Hematopoietic multipotent progenitor cell treated with erythropoietin and hydrocortisone succinate and interleukin-3 and kit ligand, for 17 days (in vitro differentiated cells): Measurements from ENCODE around the gene SNU13.
A peak's percentile ranks its signal among the peaks of the same experiment; 100 is the strongest.
"Not testable (repeated sequence)": the region's sequence is repeated elsewhere in the genome, so short reads cannot be mapped to it uniquely, and the experiment has no call there.

Source experiments
- DNase-seq: peaks from one replicate; pipeline ENCODE4 v3.0.0-alpha.2; 2015; ENCODE audit warnings: low spot score

Gene SNU13

GRCh38 chr22:41681616-41682015 is 7.1 kb downstream of the SNU13 start:
- no peak for DNase-seq

- no peak for DNase-seq
Observed at GRCh38 chr22:41676134-41676533, 12.5 kb downstream of the SNU13 start.

DNA sequence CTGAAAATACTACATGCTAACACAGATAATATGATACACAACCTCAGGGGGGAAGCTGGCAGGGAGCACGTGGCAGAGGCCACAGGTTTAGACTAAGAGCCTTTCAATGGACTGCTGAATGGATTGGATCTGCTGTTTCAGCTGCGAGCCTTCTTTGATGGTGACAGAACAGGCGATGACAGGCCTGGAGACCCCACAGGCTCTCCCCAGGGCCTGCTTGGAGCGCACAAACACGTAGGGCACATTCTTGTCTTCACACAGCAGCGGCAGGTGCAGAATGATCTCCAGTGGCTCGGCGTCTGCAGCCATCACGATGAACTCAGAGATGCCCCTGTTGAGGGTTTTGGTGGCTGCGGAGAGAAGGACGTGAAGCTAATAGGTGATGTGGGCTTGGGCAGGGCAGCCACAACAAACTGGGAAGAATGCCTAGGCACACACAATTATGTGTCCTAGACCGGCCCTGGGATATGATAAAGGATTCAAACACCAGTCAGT is 13.8 kb downstream of the SNU13 start:
- DNase-seq: no peak

- DNase-seq: no peak
Observed at GRCh38 chr22:41672780-41673509, 15.7 kb downstream of the SNU13 start.

DNA sequence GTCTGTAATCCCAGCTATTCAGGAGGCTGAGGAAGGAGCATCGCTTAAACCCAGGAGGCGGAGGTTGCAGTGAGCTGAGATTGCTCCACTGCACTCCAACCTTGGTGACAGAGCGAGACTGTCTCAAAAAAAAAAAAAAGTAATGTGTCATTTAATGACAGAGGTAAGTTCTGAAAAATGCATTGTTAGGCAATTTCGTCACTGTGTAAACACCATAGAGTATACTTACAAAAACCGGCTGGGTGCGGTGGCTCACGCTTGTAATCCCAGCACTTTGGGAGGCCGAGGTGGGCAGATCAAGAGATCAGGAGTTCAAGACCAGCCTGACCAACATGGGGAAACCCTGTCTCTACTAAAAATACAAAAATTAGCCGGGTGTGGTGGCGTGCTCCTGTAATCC is 16.6 kb downstream of the SNU13 start:
- DNase-seq: not testable (repeated sequence)

GRCh38 chr22:41668971-41669911 is 19.4 kb downstream of the SNU13 start:
- no peak for DNase-seq

DNA sequence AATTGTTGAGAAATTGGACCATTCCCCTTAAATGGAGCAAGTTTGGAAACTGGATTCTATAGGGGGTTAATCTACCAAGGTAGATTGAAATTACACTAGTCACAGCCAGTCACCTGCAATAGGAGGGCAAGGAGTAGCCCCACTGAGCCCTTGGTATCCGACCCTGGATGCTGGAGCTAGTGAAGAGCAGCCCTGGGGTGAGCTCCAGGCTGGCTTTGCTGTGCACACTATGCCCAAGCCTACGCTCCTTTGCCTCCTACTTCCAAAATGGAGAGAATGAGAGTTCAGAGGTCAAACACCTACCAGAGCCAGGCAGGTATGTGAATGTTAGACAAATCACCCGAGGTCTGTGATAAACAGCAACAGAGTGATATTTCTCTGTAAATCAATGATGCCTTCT is 23.7 kb downstream of the SNU13 start:
- DNase-seq: no peak

DNA sequence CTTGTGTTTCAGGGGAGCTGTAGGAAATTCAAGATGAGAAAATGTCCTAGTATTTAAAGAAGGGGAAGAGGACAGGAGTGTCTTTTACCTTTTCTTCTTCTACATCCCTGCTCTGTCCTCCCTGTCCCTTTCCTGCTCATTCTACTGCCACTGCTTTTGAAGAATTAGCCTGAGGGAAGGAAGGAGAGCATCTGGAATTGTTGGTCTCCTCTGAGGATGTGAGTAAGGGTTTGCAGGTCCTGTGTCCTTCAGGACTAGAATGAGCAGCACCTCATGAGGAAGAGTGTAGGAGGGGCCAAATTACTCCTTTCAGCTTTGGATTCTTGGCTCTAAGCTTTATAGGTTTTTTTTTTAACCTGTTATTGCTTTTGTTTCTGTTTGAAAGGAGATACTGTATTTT is 24.2 kb downstream of the SNU13 start:
- DNase-seq: no peak

DNA sequence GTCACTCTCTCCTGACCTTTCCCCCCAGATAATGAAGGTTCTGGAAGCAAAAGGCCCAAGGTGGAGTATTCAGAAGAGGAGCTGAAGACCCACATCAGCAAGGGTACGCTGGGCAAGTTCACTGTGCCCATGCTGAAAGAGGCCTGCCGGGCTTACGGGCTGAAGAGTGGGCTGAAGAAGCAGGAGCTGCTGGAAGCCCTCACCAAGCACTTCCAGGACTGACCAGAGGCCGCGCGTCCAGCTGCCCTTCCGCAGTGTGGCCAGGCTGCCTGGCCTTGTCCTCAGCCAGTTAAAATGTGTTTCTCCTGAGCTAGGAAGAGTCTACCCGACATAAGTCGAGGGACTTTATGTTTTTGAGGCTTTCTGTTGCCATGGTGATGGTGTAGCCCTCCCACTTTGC is 25.1 kb downstream of the SNU13 start:
- not testable (repeated sequence) for DNase-seq

GRCh38 chr22:41661713-41662112 is 27.0 kb downstream of the SNU13 start:
- DNase-seq: no peak

DNA sequence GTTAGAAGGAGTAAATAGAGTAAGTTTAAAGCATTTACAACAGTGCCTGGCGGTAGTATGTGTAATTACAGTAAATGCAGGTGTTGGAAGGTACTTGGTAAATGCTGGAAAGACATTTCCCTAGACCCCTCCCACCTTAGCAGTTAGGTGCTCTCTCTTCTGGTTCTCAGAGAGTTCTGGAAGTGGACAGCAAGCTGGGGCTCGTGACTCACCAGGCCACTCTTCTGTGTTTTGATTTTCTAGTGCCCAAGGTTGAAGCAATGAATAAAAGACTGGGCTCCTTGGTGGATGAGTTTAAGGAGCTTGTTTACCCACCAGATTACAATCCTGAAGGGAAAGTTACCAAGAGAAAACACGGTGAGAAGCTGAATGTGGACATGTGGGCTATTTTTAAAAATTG is 27.6 kb downstream of the SNU13 start:
- no peak for DNase-seq

GRCh38 chr22:41660416-41660815 is 28.3 kb downstream of the SNU13 start:
- DNase-seq: peak; percentile 39

- DNase-seq: no peak
Observed at GRCh38 chr22:41659941-41660340, 28.7 kb downstream of the SNU13 start.

DNA sequence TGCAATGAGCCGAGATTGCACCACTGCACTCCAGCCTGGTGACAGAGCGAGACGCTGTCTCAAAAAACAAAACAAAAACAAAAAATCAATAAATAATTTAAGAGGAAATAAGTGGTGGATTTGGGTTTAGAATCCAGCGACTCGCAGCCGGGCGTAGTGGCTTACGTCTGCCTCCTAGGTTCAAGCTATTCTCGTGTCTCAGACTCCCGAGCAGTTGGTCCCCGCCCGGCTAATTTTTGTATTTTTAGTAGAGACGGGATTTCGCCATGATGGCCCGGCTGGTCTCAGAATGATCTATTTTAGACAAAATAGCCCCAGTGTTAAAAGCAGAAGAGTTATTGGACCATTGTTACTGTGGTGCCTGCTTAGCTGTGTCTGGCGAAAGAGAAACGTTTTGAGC is 29.8 kb downstream of the SNU13 start:
- no peak for DNase-seq

- DNase-seq: no peak
Observed at GRCh38 chr22:41657709-41658108, 31.0 kb downstream of the SNU13 start.

DNA sequence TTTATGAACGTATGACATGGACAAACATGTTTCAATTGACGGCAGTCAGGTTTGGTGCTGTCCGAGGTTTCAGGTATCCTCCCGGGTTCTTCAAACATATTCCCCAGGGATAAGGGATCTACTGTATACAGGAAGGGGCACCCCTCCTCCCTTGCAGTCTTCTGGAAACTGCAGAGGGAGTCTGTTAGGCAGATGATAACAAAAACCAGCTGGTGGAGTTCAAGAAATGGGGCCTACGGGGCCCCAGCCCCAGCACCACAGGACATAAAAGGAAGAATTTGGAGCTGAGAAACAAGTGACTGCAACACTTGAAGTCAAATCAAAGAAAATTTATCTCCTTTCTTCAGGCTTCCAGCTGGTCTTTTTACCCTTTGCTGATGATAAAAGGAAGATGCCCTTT is 32.1 kb downstream of the SNU13 start:
- DNase-seq: no peak

GRCh38 chr22:41654322-41654721 is 34.3 kb downstream of the SNU13 start:
- DNase-seq: no peak

DNA sequence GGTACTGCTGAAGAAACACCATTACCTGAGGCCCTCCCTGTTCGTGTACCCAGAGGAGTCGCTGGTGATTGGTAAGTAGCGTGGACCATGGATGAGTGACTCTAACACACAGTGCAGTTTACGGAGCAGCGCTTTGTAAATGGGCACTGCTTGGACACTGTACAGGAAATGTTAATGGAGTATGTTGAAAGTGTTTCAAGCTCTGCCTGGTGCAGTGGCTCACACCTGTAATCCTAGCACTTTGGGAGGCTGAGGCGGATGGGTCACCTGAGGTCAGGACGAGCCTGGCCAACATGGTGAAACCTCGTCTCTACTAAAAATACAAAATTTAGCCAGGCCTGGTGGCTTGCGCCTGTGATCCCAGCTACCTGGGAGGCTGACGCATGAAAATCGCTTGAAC is 37.8 kb downstream of the SNU13 start:
- DNase-seq: no peak

DNA sequence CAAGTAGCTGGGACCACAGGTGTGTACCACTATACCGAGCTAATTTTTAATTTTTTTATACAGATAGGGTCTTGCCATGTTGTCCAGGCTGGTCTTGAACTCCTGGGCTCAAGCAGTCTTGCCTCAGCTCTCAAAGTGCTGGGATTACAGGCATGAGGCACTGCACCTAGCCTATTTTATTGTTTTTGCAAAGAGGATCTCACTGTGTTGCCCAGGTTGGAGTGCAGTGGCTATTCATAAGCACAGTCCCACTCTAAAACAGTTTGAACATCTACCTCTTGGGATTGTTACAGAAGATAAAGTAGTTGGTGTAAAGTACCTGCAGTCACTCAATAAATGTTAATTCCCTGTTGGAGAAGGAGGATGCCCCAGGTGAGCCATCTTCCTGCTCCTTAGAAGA is 38.4 kb downstream of the SNU13 start:
- no peak for DNase-seq

- no peak for DNase-seq
Observed at GRCh38 chr22:41648432-41648831, 40.2 kb downstream of the SNU13 start.

- no peak for DNase-seq
Observed at GRCh38 chr22:41647771-41648170, 40.9 kb downstream of the SNU13 start.

DNA sequence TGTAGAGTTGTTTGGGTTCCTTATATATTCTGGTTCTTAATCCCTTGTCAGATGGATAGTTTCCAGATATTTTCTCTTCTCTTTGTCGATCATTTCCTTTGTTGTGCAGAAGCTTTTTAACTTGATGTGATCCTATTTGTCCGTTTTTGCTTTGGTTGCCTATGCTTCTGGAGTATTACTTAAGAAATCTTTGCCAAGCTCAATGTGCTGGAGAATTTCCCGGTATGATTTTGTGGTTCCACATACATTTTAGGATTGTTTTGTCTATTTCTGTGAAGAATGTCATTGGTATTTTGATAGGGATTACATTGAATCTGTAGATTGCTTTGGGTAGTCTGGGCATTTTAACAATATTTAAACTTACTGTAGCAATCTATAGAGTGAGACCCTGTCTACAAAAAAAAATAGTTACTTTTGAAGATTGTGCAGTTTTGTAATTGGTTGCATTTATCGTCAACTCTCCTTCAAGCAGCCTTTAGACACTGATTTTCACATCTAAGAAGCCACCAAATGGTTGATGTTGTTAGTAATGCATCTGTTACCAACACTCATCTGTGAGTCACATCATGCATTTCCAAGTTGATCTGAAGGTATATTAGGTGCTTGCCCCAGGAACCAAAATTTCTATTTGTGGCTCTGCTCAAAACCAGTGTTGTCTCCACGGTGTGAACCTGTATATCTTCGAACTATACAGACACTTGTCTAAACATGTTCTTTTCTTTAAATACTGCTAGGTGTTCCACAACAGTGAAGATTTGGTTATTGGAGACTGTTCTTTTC is 46.1 kb downstream of the SNU13 start:
- no peak for DNase-seq
